GM18907 (cell line): ENCODE measurements around the gene RTP5.
"Not testable (repeated sequence)": the region's sequence is repeated elsewhere in the genome, so short reads cannot be mapped to it uniquely, and the experiment has no call there.

Source experiments
- ATAC-seq: cut with Tn5 transposase; IDR thresholded peaks from one replicate; pipeline ENCODE4 v1.9.1; 2021; ENCODE audit warnings: mild to moderate bottlenecking, moderate library complexity; ENCODE audit not compliant: unreplicated experiment

RTP5 gene

DNA sequence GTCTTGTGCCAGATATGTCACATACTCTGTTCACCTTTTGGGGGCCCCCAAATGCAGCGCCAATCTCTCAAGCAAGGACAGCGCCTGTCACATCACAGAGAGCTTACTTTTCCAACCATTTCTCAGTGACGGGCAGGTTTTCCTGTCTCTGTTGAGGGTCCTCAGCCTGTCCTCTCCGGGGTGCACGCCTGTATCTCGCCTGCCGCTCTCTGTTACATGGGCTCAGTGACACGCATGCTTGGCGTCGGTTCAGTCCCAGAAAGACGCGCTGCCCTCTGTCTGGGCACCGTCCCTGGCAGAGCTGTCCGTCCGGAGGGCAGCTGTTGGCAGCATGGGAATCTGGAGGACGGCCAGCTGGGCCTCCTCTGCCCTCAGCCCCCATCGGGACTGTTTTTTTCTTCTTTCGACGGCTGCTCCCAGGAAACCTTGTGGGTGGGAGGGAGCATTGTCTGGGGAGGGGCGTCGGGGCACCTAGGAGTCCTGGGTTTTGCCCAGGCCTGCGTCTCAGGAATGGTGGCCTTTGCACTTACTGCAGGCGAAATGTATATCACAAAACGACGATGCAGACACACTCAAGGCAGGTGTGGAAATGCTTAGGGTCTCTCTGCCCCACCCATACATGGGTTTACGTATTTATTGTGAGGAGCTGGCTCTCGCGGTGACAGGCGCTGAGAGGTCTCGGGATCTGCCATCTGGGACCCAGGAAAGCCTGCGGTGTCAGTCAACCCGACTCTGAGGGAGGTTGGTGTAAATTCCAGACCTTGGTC, 30.9 kb downstream of the RTP5 start:
- ATAC-seq = no peak

DNA sequence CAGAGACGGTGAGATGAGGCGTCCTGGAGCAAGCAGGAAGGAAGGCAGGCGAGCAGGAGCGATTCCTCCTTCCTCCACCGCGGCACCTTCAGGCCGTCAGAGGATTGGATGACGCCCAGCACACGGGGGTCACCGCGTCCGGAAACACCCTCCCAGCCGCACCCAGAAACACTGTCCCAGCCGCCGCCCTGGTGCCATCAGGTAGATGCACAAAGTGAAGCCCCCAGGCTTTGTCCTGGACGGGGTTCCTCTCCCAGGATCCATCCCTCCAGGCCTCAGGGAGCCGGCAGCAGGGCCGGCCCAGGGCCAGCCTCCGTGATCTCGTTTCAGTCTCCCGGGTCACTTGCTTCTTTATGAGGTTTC, 31.5 kb downstream of the RTP5 start:
- no peak for ATAC-seq

DNA sequence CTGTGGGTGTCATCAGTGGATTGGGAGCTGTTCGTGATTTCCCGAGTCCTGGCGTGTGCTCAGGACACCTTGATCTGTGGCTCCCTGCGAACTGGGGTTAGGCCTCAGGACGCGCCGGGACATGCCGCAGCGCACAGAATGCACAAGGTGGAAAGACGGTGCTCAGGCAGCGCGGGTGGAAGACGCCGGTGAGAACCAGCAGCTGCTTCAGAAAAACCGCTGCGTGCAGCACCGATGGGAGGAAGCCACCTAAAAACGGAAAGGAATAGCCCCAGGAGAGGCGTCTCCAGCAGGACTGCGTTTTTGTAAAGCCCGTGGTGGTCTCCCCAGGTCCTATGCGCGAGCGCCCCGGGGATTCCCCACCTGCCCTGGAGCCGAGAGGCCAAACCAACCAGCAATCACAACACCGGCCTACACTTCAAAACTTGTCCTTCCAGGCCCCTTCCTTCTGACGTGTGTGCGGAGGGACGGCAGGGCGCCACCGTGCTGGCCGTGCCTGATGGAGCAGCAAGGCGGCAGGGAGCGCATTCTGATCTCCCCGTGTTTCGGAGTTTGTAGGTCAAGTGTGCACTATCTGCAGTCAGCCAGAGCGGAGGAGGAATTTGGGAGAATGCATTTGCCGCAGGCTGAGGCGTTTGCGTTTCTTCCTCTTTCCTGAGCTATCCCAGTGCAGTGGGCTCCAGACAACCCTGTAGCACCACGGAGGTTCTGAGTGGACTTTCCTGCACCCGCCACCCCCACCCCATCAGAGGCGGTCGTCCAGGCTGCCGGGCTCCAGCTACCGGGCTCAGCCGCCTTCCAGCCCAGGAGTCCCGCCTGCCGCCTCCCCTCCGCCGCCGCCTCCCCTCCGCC, 32.2 kb downstream of the RTP5 start:
- ATAC-seq = no peak

DNA sequence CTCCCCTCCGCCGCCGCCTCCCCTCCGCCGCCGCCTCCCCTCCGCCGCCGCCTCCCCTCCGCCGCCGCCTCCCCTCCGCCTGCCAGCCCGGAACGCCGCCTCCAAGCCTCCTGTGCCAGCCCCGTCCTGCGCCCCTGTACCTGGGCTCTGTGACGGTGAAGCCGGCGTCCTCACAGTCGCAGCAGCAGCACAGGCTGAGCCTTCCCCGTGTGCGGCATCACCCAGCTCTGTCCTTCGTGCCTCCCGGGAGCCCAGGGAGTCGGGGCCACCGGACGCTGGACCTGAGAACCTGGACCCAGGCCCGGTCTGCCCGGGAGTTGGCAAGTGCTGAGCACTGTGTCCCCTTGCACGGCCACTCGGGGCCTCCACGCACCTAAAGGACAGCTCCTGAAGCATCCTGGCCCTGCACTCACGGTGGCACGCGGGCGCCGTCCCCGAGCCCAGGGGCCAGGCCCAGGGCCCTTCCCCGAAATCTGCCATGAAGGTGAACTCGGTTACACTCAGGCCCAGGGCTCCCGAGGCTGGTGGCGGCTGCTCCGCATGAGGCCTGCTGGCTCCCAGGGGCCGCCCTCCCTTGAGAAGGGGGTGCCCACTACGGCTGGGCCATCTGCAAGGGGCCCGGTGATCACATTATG, 32.9 kb downstream of the RTP5 start:
- no peak for ATAC-seq

DNA sequence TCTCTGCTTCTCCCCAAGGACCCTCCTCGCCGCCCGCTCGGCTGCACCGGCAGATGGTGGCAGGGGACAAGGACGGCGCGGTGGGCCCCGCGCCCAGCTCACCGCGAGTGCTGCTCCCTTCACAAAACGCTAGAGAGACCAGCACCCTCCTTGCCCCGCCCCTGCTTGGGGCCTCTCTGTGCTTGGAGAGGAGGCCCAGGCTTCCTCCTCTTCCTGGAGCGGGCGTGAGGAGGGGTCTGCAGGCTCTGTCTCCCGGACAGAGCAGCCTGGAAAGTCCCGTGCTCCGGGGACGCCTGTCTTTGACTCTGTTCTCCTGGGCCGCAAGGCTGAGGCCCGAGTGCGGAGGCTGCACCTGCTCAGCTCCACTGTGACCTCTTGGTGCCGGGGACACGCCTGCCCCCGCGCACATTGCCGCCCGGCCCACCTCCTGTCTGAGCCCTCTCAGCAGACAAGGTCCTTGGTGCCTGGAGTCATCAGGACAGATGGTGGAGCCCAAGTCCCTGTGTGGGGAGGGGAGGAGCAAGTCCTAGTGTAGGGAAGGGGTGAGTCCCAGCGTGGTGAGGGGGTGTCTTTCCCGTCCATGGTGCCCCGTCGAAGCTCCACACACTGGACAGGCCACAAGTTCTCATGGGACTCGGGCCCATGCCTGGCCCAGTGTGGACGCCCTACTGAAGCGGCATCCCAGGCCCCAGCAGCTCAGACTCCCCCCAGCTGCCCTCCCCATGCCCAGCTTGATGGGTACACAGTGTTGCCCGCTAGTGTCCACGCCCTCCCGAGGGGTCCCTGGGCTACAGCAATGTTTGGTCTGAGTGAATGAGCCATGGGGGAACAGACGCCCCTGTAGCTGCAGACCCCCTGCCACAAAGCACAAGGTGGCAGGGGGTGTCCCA, 33.8 kb downstream of the RTP5 start:
- ATAC-seq = no peak

DNA sequence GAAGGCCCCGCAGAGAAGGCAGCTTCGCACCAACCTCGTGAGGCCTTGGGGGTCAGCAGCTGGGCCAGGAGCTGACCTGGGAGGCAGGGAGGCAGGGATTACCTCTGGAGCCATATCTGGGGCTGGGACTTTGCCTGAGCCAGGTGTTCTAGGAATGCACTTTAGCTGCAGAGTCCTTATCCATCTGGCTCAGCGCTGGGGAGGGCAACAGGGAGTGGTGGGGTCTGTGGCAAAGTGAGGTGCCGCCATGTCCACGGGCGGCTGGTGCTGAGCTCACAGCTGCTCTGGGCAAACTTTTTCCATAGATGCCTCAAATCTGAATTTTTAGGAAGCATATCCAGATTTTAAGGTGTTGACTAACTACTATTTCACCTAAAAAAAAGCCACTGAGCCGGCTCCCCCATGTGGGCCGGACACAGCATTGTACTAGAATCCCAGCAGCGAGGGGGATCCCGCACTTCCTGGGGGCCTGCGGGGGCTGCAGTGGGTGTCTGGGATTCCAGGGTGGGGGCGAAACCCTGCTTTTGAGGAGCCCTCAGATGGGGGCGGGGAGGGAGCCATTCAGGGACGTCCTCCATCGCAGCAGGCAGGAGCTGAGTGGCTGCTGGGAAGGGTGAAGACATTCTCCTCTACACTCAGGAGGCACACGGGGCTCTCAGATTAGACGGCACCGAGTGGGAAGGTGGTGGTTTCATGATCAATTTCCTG, 34.6 kb downstream of the RTP5 start:
- ATAC-seq = no peak

DNA sequence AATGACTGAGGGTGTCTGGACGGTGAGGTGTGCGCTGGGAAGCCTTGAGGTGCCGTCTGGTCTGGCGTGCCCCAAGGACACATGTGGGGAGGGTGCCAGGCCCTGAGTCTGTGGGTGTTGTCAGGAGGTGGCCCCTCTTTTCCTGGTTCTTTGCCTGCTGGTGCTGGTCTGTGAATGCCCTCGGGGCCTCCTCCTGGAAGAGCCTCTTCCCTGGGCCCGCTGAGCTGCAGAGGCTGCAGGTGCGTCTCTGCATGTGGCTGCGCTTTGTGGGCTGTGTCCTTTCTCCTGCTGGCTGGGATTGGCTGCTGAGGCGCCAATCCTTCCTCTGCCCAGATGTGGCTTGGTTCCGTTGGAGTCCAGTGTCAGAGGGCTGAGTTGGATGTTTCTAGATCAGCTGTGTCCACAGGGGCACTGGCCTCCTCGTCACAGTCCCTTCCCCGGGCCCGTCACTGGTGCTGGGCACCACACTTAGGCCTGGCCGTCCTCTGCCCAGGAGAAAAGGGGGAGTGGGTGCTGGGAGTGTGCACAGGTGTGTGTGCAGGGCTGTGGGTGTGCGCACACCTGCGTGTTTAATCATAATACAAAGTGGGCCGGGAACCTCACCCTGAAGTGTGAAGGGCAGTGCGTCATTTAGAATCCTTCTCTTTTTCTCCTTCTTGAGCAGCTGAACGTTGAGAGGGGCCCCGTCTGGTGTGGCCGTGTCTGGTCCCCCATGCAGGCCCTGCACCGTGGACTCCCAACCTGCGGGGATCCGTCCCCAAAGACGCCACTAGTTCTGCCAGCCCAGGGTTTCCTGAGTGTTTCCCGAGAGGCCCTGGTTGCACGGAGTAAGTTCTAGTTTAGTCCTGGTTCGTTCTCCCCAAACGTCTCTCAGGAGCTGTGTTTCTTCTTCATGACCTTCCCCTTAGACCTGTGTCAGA, 35.5 kb downstream of the RTP5 start:
- no peak for ATAC-seq

DNA sequence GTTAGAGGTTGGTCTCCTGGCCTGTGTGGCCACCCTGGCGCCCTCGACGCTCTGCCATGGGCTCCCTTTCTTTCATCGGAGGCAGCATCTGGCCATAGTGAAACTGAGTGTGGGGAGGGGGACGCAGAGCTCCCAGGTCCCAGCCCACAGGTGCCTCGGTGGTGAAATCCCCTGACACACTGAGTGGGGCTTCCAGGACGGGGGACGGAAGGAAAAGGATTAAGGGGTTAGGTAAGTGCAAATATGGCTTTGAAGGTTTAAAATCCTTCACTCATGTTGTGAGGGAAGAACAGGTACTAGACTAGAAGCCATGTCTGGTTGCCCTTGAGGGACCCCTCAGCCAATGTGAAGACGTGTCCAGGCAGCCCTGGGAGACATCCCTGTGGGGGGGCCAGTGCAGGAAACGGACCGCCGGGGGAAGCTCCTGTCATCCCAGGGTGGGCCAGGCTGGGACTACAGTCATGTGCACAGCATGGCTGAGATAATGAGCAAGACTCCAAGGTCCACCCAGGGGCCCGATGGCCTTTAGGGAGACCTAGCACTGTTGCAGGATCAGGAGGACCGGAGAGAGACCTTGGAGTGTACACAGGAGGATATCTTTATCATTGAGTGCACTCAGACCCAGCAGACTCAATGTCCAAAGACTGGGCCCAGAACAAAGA, 36.3 kb downstream of the RTP5 start:
- no peak for ATAC-seq

DNA sequence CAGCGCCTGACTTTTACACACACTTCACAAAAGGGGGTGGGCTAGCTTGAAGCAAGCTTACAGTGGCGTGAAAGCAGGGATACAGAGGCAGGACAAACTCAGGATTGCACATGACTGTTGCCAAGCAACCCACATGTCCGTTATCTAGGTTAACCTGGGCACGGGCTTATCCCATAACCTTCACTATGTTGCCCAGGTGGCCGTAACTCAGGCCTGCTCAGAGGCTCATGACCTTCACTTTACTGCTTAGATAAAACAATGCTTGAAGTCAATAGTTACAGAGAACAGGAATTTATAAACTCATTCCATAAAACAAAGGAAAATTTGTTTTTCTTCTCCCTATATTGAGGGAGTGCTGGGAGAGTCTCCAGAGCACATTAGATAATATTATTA, 36.8 kb downstream of the RTP5 start:
- ATAC-seq = not testable (repeated sequence)

DNA sequence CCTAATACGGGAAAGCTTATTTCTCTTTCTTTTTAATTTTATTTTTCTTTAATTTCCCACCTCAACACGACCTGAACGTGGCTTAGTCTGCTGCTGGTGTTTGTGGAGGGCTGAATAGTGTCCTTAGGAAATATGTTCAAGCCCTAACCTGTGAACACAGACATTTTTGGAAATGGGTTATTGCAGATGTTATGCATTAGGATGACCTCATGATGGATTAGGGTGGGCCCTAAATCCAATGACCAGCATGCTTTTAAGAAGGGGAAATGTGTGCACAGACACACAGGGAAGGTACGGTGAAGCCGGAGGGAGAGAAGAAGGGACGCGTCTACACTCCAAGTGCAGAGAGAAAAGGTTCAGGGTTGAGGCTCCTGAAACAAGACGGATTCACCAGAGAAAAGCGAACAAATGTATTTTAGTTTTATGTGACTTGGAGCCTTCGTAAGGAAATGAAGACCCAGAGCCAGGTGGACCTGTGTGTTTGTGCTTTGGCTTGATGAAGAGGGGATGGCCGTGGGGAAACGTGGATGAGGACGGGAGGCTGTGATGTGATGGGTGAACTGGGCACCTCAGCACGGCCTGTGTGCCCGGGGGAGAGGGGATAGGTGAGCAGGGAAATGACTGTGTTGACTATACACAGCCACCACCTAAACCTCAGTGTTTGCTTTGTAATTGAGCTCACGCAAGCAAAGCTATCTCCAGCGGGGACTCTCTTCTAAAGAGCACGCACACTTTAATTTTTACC, 37.5 kb downstream of the RTP5 start:
- ATAC-seq = no peak

DNA sequence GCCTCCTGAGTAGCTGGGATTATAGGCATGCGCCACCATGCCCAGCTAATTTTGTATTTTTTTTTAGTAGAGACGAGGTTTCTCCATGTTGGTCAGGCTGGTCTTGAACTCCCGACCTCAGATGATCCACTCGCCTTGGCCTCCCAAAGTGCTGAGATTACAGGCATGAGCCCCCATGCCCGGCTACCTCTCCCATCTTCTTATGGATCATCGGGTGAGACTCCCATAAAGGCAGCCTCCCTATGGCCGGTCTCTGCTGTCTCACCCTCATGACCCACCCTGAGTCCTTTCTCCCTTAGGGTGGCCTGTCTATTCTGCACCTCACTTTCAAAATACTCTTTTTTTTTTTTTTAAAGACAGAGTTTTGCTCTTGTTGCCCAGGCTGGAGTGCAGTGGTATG, 38.3 kb downstream of the RTP5 start:
- not testable (repeated sequence) for ATAC-seq

DNA sequence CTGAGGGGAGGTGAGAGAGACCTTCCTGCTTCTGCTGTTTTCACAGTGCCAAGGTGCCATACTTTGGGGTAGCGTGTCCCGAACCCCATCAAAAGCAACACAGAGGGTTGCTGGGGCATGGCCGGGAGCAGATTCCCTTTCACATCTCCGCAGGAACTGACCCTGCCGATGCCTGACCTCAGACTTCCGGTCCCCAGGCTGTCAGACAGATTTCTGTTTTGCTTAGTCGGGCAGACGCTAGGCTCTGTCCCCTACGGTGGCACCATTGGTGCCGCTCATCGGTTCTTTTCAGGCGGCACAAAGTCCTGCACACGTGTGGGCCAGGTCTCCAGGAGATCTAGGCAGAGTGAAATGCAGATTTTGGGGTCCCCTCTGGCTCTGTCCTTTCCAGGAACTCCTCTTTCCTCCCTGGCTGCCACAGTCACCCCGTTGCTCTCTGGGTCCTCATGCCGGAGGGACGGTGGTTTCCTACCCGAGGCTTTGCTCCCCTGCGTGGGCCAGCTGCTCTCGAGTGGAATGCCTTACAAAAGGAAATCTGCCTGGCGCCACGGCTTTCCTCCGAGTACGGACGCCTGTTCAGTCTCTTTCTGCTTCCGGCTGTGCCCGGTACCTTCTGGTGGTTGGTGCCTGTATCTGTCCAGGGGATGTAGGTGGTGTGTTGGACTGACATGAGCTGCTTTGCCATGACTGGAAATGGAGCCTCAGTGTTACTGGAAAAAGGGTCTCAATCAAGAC, 39.3 kb downstream of the RTP5 start:
- no peak for ATAC-seq

DNA sequence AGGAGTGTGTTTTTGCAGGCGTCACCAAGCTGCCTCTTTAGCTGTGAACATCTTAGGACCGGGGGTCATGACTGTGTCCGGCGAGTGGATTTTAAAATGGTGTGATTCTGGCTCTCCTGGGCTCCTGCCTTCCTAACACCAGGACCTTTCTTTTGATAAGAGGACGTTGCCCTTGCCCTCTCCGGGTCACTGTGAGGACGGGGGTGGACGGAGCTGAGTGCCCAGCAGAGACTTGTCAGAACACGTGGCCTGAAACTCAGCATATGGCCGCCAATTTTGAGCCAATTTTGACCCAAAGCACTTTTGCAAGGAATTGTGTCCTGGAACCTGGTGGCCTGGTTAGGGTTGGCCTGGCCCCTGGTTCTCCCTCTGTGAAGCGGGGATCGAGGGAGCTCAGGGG, 40.2 kb downstream of the RTP5 start:
- no peak for ATAC-seq

DNA sequence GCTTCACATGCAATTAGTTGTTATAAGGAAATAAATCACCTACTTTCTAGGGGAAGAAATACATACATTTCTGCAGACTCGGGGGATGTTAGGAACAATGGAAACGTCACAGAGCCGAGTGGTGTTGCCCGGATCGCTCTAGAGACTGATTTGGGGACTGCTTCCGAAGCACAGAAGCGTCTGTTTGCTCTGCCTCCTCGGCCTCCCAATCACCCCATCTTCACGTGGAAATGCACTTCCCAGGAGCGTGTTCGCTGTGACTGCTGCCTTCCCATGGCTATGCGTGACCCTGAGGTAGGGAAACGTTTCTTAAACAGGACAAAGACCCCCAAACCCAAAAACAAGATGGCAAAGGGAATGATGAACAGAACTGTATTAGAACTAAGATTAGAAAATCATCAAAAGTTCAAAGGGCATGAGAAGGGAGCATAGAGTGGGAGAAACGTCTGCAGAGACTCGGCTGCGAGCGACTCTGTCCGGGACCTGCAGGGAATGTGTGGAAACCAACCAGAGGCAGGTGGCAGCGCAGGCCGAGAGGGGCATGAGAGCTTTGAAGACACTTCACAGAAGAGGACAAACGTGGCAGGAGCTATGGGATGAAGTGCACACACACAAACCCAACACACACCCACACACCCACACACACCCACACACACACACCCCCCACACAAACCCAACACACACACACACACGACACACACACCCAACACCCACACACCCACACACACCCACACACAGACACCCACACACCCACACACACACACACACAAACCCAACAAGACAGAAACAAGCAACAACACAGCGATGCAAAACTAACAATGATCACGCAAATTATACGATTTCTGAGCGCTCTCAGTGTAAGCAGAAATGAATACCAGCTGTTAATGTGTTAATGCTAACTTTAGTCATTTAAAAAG, 41.3 kb downstream of the RTP5 start:
- ATAC-seq = no peak

DNA sequence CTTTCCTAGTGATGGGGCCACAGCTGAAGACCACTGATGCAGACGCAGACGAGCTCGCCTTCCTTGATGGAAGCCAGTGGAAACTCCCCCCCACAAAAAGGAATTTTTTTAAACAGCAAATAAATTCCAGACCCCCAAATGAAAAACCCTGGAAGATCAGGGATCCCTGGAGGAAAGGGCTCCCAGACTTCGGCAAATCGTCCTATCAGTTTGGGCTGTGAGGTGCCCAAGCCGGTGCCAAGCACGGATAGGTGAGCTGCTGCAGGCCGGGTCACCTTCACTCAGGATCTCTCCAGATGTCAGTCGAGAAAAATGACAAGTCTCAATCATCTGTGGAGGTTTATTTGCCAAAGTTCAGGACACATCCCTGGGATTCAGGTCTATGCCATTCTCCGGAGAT, 42.0 kb downstream of the RTP5 start:
- ATAC-seq = no peak

DNA sequence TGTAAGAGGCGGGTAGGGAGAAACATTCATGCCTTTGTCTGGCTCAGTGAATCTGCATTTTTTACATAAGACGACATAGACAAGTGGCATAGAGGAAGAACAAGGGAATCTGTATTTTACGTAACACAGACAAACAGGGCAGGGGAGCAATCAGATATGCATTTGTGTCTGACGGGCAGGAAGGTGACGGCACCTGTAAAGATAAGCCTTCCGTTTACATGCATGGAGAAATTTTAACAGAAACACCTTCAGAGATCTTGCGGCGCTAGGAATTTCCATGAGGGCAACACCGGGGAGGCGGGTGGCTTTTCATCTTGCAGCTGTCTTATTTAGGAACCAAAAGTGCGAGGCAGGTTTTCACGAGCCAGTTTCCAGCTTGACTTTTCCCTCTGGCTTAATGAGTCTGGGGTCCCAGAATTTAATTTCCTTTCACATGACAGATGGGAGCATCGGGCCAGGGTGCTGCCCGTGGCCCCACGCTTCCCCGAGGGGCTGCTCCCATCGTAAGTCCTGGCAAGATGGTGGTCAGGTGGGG, 42.6 kb downstream of the RTP5 start:
- ATAC-seq = no peak
